HG03280 (cell line): ENCODE measurements around the gene MTCL1.

Experiments
- ATAC-seq: cut with Tn5 transposase; IDR thresholded peaks from one replicate; pipeline ENCODE4 v1.9.1; 2021; ENCODE audit warnings: mild to moderate bottlenecking, moderate library complexity; ENCODE audit not compliant: unreplicated experiment

Gene MTCL1

DNA sequence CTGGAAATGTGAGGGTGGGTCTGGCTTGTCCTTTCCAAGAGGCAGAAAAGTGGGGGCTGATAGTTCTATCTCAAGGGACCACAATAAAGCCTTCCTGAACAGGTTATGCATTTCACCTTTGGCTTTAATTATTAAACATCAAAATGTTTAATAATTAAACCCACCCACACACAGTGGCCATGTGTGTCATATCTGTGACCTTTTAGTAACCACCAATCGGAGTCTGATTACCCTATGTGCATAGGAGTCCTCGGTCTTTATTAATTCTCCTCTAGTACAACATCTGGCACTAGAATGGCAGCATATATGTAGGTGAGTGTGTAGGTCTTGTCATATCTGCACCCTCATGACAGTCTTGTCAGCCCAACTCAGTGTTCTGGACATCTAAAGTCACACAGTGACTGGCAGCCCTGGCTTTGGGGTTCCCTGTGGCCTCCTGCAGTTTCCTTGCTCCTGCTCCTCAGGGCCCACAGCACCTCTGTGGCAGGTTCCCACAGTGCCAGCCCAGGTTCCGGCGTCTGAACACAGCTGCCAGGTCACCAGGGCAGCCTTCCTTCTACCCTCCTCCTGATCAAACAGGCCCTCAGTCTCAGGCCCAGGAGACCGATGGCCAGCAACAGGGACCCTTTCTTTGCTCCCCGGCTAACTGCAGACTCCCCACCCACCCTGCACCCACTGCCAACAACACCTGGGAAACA is 100.9 kb downstream of the MTCL1 start:
- ATAC-seq: no peak

DNA sequence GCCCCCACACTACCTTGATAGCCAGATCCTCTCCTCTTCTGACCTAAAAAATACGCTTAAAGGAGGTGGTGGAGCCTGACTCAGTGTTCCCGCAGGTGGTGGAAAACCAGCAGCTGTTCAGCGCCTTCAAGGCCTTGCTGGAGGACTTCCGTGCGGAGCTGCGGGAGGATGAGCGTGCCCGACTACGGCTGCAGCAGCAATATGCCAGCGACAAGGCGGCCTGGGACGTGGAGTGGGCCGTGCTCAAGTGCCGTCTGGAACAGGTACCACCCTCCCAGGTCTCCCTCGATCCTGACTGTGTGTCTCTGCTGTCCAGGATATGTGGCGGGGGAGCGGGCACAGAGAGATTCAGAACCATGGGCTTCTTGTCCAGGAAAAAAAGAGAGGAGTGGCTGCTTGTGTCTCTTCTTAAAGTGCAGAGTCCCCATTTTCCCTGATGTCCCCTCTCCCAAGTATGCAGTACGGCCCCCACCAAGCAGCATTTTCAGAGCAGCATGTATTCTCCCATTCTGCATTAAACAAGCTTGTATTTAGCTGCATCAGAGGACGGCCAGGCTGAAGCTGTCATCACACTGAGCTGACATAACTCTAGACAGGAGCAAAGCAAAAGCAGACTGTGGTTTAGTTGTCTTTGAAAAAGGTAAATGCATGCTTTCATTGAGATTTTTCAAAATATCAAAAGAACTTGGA is 101.6 kb downstream of the MTCL1 start:
- no peak for ATAC-seq

- no peak for ATAC-seq
Measured at GRCh38 chr18:8807488-8807805, 102.1 kb downstream of the MTCL1 start.

DNA sequence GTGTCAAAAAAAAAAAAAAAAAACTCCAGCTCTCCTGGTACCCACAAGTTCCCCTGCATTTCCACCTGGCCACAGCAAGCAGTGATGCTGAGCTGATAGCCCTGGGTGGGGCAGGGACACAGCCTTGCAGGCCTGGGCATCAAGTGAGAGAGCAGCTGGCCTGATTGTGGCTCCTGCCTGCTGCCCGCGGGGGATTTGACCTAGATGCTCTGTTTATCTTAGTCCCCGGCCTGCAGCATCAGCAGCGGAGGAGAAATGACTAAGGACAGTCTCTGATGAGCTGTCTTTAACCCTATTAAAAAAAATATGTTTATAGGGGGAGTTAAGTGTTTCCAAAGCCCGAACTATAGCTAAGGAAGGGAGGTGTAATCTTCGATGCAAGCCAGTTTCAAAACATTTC is 102.6 kb downstream of the MTCL1 start:
- no peak for ATAC-seq

DNA sequence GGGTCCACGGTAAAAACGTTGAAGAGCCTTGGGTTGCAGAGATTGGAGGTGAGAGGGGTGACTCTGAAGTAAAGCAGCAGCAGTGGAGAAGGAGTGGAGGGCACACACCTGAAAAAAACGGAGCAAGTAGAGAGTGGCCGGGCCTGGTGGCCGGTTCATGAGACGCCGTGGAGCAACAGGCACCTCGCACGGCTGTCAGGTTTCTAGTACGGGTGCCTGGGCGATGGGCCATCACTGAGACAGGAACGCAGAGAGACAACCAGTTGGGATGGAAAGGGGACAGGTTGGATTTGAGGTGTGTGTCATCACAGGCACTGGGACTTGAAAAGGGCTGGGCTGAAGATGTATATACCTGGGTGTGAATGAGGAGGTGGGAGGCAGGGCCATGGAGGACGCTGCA is 104.2 kb downstream of the MTCL1 start:
- no peak for ATAC-seq

GRCh38 chr18:8810157-8810556 is 104.8 kb downstream of the MTCL1 start:
- no peak for ATAC-seq

- no peak for ATAC-seq
Measured at GRCh38 chr18:8811115-8811514, 105.8 kb downstream of the MTCL1 start.

- no peak for ATAC-seq
Measured at GRCh38 chr18:8812631-8813030, 107.3 kb downstream of the MTCL1 start.

- ATAC-seq: no peak
Measured at GRCh38 chr18:8813611-8814010, 108.3 kb downstream of the MTCL1 start.

GRCh38 chr18:8814206-8814605 is 108.8 kb downstream of the MTCL1 start:
- no peak for ATAC-seq

DNA sequence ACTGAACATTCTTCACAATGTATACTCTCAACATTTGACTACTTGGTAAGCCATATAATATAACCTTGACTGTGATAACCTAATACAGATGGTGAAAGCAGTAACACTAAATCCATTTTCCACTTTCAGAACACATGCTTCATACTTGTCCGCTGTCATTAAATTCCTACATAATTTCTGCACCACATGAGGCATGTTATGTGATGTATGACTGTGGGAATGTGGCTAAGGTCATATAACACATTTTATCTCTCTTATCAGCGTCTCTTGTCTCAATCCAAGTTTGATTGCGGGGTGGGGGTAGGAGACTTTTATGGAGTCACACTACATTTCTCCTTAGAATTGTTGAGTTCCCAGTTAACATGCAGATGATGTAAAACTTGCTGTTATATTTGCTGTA is 110.9 kb downstream of the MTCL1 start:
- ATAC-seq: no peak

DNA sequence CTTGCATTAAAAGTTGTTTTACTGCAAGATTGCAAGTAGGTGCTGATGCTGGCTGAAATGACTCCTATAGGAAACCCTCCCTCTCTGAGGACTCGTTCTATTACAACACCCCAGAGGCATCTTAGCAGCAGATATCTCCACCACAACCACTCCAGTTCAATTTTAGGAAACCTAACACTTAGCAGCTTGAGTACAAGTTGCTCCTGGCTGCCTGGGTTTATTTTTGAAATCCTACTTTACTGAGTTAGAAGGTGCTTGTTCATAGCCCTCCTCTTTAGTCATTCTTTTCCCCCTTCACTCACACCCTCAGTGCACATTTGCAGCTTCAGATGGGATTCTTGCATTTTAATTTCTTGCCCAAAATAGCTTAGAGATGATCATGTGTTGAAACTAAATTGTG is 111.5 kb downstream of the MTCL1 start:
- ATAC-seq: no peak

DNA sequence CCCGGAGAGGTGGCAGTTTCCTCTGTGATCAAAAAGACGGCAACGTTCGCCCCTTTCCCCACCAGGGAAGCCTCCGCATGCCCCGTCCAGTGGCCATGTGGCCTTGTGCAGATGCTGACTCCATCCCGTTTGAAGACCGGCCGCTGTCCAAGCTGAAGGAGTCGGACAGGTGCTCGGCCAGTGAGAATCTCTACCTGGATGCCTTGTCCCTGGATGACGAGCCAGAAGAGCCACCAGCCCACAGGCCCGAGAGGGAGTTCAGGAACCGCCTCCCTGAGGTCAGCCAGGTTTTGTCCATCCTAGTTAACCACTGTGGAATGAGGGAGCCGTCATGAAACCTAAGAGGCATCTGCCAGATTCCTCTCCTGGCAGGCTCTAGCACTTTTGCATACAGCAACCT is 113.6 kb downstream of the MTCL1 start:
- ATAC-seq: no peak

- no peak for ATAC-seq
Measured at GRCh38 chr18:8820396-8821082, 115.2 kb downstream of the MTCL1 start.

DNA sequence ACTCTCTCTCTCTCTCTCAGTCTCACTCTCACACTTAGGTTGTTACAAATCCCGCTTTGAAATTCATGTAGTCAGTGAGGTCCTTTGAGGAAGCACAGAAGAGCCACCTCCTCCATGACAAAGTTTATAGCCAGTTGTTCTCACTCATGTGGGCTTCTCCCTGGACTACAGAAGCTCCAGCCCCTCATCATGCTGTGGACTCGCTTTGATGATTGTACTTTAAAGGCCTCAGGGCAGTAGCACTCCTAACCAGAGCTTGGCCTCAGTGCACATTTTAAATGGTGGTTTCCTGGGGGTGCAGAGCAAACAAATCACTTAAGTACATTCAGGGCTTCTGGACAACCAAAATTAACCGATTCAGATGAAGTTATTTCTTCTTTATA is 115.7 kb downstream of the MTCL1 start:
- ATAC-seq: no peak

DNA sequence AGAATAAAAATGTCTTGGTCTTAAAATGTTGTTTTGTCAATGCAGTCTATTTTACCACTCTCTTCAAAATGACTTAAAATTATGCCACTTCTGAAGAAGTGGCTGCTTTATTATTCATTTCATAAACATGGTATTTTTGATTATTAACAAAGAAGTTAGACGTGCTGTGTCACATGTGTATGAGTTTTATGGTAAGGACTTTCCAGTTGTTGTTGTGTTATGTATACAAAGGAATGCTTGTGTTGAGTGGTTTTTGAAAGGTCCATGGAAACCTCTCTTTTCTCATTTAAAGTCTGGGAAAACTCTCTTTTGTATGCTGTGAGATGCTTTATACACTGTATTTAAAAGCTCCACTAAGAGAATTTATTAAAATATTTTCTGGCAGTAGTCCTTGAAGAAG is 116.2 kb downstream of the MTCL1 start:
- ATAC-seq: no peak

DNA sequence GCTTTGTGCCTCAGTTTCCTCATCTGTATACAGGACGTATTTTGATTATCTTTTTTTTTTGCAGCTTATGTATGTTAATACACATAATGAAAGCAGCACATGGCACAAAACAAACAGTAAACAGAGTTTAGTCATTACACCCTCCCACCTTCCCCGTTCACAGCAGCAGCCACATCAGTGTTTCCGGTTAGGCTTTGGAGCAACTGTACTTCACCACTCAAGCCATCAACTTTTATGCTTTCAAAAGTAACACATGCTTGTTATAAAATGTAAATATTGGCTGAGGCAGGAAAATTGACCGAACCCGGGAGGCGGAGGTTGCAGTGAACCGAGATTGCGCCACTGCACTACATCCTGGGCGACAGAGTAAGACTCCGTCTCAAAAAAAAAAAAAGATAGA is 117.3 kb downstream of the MTCL1 start:
- ATAC-seq: no peak

DNA sequence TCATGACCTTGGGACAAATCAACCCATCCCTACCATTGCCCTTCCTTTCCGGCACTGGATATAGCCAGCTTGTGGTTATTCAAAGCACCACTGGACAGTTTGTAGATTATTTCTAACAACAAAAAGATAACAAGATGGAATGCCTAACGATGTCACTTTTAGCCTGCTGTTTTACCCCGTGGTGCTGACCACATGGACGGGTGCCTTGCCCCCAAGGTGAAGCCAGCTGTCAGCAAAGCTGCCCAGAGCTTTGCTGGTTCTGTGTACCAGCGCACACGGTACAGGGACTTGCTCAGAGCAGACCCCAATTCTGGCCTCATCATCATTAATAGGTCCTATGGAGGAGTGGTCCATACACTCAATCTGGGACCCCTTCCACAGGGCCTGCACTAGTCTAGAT is 118.2 kb downstream of the MTCL1 start:
- no peak for ATAC-seq

- ATAC-seq: no peak
Measured at GRCh38 chr18:8824846-8825245, 119.5 kb downstream of the MTCL1 start.

DNA sequence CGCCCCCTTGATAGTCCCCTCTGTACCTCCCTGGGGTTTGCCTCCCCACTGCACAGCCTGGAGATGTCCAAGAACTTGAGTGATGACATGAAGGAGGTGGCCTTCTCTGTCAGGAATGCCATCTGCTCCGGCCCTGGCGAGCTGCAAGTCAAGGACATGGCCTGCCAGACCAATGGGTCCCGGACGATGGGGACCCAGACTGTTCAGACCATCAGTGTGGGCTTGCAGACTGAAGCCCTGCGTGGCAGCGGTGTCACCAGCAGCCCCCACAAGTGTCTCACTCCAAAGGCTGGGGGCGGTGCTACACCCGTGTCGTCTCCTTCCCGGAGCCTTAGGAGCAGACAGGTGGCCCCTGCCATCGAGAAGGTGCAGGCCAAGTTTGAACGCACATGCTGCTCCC is 119.9 kb downstream of the MTCL1 start:
- ATAC-seq: no peak

DNA sequence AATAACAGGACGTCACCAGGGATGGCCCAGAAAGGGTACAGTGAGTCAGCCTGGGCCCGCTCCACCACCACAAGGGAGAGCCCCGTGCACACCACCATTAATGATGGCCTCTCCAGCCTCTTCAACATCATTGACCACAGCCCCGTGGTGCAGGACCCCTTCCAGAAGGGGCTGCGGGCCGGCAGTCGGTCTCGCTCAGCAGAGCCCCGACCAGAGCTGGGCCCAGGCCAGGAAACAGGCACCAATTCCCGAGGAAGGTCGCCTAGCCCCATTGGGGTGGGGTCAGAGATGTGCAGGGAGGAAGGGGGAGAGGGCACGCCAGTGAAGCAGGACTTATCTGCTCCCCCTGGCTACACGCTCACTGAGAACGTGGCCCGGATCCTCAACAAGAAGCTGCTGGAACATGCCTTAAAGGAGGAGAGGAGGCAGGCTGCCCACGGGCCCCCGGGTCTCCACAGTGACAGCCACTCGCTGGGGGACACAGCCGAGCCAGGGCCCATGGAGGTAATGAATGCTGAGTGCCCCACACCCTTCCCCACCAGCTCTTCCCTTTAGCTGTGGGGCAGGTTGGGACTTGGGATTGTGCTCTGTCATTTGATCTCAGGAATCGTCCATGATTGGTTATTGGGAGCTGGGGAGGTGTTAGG is 120.5 kb downstream of the MTCL1 start:
- no peak for ATAC-seq

GRCh38 chr18:8826514-8826913 is 121.2 kb downstream of the MTCL1 start:
- no peak for ATAC-seq
